GM18517 (cell line): Measurements from ENCODE around the gene SDHB.
"Not testable (repeated sequence)": the region's sequence is repeated elsewhere in the genome, so short reads cannot be mapped to it uniquely, and the experiment has no call there.

Source experiments
- ATAC-seq: cut with Tn5 transposase; IDR thresholded peaks from one replicate; pipeline ENCODE4 v1.9.1; 2021; ENCODE audit warnings: mild to moderate bottlenecking, moderate library complexity; ENCODE audit not compliant: unreplicated experiment

Gene SDHB

DNA sequence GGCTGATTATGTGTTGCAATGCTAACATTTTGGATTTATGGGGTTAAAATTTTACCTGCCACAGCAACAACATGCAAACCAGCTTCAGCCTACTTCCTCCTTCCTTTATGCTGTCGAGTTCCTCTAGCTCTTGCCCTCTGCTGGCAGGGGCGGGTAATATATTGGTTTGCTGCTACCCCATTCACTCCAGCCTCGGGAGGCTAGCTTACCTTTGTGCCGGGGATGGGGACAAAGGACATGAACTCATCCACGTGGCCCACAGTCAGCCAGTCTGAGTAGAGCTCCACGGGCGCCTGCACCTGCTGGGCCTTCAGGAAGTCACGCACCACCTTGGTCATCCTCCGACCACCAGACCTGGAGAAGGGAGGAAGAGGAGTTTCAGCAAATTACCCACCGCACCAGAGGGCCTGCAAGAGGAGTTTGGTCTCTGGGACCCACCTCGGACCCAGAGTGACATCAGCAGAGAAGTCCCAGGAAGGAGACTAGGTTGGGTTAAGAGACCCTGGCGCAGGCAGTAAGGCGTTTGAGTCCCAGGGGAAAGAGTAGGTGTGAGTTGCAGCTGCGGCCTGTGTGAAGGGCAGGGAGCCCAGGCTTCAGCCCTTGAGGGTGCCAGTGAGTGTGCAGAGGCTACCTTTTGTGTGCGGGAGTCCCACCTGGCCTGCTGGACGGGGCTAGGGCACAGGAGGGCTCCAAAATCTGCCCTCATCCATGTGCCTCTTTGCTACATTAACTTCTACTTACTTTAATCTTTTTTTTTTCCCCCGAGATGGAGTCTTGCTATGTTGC is 21.8 kb upstream of the SDHB start:
- ATAC-seq, result no peak

DNA sequence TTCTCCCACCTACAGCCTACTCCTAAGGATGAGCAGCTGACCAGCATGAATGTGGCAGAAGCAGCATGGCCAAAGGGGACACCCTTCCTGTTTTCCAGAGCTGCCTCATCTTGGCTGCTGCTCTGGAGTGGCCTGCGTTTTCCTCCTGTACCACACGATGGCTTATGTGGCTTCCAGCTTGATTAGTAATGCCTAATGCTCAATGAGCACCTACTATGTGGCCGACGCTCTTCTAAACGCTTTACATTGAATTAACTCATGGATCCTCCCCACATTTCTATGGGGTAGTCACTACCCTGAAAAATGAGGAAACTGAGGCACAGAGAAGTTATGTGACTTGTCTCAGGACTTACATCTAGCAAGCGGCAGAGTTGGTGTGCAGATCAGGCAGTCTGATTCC is 18.0 kb upstream of the SDHB start:
- no peak for ATAC-seq

DNA sequence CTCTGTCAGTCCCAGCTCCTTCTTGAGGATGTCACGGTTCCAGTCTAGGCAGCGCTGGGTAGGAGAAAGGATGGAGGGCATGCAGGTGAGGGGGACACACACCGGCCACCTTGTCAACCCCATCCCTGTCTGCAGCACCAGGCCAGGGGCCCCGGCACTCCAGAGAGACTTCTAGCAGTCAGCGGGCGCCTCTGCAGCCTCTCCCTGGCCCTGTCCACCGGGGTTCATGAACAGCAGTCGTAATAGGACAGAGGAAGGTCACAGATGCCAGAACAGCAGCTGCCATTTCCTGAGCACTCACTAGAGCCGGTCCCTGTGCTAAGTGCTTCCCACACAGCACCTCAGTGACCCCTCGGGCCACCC is 16.3 kb upstream of the SDHB start:
- no peak for ATAC-seq

DNA sequence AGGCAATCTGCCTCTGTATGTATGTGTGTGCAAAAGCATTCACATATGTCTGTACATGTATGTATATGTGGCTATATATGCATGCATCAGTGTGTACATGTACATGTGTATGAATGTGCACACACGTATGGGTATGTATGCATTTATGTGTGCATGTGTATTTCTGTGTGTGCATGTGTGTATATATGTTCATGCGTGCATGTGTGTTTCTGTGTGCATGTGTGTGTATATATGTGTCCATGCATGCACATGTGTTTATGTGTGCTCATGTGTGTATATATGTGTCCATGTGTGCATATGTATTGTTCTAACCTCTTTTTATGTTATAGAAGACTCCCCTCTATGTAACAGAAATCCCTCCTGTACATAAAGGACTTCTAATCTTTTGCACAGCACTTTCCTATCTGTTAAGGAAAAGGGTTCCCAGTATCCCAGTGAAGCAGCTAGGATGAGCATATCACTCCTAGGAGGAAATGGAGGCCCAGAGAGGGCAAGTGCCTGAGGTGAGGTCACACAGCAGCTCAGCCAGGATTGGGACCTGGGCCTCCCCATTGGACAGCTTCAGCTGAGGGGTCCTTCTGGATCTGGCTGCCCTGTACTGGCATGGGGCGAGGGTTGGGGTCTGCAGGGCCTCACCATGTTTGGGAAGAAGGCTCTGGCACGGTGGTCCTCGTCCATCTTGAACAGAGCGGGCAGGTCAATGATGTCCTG is 15.8 kb upstream of the SDHB start:
- no peak for ATAC-seq

DNA sequence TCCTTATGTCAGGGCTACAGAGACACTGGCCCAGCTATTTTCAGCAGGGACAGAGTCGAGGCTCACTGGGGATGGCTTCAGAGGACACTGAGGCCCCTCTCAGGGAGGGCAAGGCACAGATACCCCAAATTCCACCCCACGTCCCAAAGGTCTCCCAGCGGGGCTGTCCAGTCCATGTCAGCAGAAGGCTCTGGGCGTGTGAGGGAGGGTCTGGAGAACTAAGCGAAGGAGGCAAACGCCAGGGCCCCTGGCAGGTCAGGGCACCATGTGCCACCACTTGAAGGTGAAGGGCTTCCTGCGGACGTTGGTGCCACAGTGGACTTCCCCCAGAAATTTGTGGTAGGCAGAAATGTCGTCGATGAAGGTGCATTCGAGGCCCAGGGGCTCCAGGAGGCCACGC is 15.0 kb upstream of the SDHB start:
- ATAC-seq, result no peak

DNA sequence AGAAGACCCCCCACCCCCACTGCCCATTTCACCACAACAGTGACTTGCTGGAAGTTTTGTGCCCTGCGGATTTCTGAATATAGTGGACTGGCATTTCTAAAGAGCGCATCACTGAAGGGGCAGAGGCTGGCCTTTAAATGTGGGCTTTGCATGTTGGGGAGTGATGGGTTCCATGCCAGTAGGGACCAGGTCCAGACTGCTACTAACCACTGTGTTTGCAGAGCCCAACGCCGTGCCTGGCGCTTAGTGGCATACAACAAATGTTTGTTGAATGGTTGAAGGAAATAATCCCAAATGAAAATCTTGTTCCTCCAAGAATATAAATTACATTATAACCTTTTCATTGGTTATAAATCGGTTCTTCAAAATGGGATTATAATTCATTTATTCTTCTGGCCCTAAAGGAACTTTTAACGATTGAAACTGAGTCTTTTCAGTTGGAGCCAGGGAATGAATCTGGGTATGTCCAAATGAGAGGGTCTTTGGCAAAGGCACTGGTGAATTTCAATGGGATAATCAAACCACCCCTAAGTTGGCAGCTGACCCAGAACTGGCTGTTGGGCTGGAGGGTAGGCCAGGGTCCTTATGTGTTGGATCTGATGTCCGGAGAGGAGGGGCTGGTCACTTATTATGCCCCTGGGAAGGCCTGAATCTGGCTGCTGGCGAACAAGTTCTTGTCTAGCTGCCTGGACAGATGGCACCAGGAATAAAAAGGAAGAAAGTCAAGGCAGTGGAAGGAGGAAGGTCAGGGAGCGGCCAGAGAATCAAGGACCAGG is 13.8 kb upstream of the SDHB start:
- no peak for ATAC-seq

DNA sequence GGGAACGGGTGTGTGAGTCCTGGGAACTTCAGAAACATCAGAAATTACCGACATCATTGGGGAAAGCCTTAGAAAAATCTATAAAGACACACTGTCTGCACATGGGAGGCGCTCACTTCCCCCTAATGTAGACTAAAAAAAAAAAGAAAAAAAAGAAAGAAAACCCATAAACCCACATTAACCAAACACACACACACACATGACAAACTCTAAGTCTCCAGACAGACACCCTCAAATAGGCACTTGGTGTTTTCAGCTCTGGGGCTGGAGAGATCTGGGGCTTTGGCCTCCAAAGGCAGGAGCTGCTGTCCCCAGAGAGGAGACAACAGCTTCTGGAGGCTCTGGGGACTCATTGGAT is 13.2 kb upstream of the SDHB start:
- no peak for ATAC-seq

DNA sequence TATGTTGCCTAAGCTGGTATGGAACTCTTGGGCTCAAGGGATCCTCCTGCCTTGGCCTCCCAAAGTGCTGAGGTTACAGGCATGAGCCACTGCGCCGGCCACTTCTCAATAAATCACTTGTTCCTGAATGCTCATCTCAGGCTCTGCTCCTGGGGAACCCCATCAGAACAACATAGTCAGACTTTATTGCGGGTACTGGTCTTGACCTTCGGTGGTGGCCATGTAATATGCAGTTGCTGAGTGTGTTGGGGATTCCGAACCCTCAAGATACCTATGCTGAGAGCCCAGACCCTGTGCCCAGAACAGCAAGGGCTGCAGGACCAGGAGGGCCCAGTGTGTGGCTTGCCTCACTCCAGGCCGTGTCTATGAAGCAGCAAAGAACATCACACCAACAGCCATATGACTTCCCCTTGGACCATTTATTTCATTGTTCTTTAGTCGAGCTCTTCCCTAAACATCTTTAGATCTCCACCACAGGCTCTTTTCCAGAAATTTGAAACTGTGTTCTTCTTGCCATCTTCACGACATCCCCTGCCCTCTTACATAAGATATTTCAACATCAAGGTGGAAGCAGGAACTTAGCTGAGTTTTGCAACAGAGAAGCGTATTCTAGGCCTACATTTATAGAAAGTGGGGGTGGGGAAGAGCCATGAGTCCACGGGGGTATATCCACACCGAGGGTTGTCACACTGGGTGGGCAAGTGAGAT is 12.7 kb upstream of the SDHB start:
- no peak for ATAC-seq

DNA sequence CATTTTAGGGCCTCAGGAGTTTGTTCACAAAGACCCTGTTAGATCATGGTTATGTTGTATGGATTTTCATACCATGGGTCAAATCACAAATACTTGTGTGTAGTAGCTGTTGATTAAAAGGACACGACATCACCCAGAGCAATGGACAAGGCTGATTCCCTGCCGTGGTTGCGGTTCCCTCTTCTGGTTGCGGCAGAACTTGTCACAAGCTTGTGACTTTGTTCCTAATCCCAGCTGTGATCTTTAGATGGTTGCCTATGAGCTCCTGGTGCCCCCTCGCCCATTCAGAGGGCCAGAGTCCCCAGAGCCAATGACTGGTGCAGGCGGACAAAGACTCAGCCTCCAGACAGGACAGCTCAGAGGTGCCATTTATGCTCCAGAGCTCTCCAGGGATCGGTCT is 11.8 kb upstream of the SDHB start:
- no peak for ATAC-seq

DNA sequence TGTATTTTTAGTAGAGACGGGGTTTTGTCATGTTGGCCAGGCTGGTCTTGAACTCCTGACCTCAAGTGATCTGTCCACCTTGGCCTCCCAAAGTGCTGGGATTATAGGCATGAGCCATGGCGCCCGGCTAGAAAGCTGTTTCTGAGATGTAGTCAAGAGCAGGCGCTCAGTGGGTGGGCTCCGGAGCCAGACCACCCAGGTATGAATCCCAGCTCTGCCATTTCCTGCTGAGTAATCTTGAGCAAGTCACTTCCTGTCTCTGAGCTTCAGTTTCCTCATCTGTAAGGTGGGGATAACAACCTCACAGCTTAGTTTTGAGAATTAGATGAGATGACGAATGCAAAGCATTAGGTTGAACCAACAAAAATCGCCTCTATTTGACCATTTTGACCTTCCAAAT is 8.9 kb upstream of the SDHB start:
- ATAC-seq, result not testable (repeated sequence)

DNA sequence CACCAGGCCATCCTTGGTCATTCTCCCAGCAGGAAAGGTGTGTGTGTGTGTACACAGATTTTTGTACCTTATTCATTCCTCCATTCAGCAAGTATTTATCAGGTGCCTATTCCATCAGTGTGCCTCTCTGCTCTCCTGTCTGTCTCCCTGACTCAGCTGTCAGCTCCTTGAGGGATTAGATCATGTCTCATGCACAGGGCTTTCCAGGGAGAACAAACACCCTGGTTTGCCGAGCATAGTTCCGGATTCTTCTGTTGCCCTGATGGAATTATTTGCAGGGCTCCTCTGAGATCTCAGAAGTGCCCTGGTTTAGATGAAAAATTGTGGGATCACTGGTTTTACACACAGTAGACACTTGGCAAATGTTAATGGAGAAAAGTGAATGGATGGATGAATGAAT is 8.1 kb upstream of the SDHB start:
- ATAC-seq, result no peak

DNA sequence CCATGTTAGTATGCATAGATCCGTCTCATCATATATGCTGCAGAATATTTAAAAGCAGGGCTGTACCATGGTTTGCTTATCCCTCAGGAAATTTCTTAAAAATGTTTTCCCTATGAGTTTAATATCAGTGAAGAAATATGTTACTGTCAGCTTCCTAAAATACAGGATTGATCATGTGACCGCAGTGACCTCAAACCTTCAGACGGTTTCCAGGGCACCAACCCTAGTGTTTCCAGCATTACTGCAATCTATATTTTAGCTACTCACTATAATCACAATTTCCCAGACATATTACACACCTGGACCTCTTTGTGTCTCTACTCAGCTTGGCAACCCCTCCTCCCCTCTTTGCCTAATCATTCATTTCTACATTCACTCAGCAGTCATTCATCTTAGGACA is 7.7 kb upstream of the SDHB start:
- no peak for ATAC-seq

DNA sequence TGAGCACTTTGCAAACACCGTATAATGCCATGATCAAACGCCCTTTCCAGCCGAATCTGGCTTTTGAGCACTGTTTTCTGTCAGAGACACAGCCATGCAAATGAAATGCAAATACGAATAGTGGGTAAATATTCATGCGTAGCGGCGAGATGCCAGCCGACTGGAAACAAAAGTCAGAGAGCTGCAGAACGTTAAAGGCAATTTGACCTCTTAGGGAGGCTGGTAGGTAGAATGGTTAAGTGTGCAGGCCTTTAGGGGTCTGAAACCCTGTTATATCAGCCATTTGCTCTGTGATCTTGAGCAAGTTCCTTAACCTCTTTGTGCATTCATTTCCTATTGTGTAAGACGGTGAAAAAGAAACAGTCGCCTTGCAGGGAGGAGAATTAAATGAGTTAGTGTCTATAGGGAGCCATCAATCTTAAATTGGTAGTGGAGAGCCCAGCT is 6.5 kb upstream of the SDHB start:
- ATAC-seq, result no peak

DNA sequence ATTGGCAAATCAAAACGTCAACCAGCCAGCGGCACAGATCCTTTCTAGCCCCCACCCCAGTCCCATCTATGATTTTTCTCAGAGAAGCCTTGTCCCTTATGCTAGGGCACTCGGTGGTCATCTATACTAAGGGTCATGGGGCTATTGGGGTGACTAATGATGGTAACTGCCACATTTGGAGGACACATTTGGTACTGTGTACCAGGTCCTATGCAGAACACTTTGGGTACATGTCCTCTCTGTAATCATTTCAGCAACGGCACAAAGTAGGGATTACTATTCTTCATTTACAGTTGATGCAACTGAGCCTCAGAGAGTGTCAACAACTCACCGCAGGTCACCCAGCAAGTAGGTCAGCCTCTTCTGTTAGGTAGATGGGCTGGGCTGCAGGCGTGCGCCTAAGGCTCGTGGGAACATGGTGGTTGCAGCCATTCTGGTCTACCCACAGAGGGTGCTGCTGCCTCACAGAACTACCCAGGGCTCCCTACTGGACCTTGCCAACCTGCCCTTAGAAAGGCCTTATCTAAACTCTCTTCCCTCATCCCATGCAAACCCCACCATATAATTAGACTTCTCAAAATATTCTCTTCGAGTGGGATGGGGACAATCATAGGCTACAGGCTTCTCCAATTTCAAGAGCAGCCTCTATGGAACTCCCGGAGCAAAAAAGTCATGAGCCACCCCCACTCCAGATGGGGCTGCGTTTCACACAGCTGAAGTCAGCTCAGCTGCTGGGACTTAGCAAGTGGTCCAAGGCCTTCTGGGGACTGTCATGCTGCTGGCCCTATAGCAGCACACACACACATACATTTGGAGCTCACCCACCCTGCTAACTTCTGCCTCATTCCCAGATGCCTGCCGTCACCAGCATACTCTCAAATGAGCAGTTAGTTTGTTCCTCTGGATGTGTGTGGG is 5.8 kb upstream of the SDHB start:
- ATAC-seq, result no peak

DNA sequence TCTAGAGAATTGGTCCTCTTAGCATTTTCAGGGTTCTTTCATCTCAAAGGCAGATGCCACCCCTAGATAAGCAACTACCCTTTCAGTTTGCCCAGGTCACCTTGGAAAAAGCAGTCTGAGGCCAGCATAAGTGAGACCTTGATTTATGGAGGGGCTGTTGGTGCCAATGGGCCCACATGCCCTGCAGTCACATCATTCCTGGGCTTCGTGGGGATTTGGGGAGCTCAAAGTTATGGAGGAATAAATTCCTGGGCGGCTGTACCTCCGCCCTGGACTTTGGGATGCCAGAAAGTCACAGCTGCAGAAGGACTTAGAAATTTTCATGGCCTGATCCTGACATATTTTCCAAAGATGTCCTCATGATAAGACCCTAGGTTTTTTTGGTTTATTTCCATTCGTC is 2.7 kb upstream of the SDHB start:
- no peak for ATAC-seq

DNA sequence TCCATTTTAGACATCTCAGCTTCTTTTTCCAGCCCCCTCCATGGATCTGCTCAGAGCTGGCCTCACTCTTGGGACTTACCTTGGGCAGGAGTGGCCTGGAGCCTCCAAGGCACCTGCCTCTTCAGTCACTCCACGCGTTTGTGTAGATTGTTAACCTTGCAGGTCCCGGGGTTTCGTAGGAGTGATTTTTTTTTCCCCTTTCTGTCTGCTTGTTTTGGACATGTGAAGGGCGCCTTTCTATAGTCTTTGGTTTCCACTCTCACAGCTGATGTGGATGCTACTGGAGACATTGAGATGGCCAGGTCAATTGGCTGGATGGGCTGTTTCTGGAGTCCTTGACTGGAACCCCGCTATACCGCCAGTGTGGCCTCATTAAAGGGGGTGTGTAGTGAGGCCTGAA is 2.0 kb upstream of the SDHB start:
- no peak for ATAC-seq

DNA sequence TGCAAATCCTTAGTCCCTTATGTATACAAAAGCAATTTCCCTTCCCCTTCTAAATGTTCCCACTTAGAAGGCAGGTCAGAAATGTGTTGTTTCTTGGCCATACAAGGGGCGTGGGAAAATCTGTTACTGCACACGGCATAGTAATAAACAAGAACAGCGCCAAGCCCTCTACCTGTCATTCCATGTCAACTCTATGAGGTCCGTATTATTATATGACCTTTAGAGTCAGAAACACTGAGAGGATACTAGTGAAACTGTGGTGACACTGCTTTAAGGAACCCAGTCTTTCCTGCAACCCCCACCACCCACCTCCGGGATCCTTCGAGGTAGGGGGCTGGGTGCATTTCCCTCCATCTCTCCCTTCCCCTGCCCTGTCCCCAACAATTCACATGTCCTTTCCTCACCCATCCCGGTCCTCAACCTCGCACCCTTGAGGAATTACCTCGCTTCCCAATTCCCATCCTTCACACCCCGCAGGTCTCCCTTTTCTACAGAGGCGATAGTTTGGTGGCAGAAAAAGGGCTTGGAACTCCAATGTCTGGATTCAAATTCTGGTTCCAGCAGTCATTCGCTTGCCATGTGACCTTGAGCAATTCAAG is 647 bp downstream of the SDHB start:
- no peak for ATAC-seq

DNA sequence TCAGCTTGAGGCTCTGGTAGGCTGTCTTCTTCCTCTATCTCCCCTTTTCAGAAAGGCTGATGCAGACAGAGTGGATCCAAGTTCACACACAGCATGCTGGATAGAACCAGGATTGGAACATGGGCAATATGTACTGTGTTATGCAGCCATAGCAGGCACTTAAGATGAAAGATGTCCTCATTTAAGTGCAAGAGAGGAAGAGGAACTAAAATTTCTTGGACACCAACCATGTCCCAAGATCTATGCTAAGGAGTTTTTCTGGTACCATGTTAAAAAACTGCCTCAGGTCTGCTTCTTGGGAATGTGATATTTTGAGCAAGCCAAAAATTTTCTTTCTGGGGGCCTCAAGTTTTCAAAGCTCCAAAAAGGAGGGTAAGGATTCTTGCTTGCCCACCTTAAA is 1.2 kb downstream of the SDHB start:
- no peak for ATAC-seq

DNA sequence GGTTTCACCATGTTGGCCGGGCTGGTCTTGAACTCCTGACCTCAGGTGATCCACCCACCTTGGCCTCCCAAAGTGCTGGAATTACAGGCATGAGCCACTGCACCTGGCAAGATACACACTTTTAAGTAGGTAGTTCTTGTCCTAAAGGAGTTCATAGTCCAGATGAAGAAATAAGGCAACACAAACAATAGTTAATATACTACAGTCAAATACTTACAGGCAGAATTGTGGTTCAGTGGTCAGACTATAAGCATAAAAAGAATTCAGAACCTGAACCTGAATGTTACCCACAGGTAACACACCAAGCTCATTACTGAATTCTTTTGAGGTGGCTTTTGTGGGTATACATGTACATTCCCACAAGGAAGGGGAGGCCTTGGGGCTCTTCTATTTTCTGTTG is 1.8 kb downstream of the SDHB start:
- ATAC-seq, result no peak

DNA sequence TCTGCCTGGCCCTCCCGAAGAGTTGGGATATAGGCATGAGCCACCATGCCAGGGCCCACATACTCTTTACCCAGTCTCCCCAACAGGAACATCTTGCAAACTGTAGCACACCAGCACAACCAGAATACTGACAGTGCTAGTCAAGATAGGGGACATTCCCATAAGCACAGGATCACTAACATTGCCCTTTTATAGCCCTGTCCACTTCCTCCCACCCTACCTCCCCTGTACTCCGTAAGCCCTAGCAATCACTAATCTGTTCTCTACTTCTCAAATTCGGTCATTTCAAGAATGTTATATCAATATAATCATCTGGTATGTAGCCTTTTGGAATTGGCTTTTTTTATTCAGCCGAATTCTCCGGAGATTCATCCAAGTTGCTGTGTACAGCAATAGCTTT is 5.9 kb downstream of the SDHB start:
- ATAC-seq, result no peak
